Measurements from ENCODE around the gene WDR70.

DNA sequence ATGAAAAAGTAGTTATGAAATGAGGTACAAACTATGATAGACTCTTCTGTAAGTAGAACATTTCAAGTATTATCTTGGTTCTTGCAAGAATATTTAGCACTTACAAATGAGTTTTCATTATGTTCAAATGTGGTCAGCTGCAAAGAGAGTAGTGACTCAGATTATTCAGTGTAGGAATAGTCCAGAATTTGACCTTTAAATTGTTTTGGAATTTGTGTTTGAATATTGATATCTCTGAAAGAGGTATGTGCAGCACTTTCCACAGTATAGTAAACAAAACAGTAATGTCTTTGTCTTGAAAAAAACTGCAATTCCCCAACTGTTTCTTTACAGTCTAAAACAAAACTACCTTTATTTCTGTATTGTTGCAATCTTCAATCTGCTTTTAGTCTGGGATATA, 56.1 kb downstream of the WDR70 start:
- TF ChIP-seq ELF4 (IDR thresholded peaks at IDR 0.05): no peak
- no peak for TF ChIP-seq SP1 (IDR thresholded peaks at IDR 0.05)

Measured in HEK293T (cell line).